Mucosa of descending colon (tissue), 3 donors: ENCODE data around the gene ARL15. TPM values are rescaled to one million over a fixed set of nuclear protein-coding genes. Genes with fewer than 3 reads are reported as not detected.

Experiments
- ATAC-seq: fragments of 200-7000 bp; cut with Tn5 transposase; one replicate; pipeline ENCODE4 v1.9.1; 2020; ENCODE audit warnings: mild to moderate bottlenecking, moderate library complexity
- DNase-seq, 3 donors: peaks; one replicate each; pipeline ENCODE4 v3.0.0-alpha.2; 2020
- H3K36me3 ChIP-seq: fragments of 200-600 bp; one replicate; pipeline ENCODE4 v1.8.0; 2021; ENCODE audit warnings: low read depth, mild to moderate bottlenecking
- H3K4me1 ChIP-seq: fragments of 200-600 bp; one replicate; pipeline ENCODE4 v1.8.0; 2021; ENCODE audit warnings: low read depth, mild to moderate bottlenecking
- H3K4me3 ChIP-seq: fragments of 200-600 bp; one replicate; pipeline ENCODE4 v1.8.0; 2021; ENCODE audit warnings: mild to moderate bottlenecking
- H3K9me3 ChIP-seq: fragments of 200-600 bp; one replicate; pipeline ENCODE4 v1.8.0; 2021; ENCODE audit warnings: mild to moderate bottlenecking
- intact Hi-C, 2 donors: fragments of 100-400 bp; cut with DNase I in 1 of 2; cut with micrococcal nuclease in 1 of 2; formaldehyde crosslinking; loops; one replicate each; pipeline versions ENCODE4 v1.11.0 to v1.11.1; 2022; cut with DNase I, micrococcal nuclease
- total RNA-seq, 3 donors: library from RNA; stranded (reverse); fragmentation: NEBNext Ultra II Directional in 2 of 3; extraction: Animal tissue kit (Norgen Biotek cat#: 25700) in 2 of 3; gene quantifications; one replicate each; pipeline versions ENCODE4 v1.2.1 to v1.2.4, GENCODE V29; 2021 to 2023
- TF ChIP-seq, protein P1 (sequence below): fragments of 200-600 bp; IDR thresholded peaks from one replicate; pipeline ENCODE4 v1.8.0; 2022; ENCODE audit warnings: antibody characterized with exemption, mild to moderate bottlenecking
- donor health status: DM: no; HTN: no; CAD: no; lungs with moderate emphysema.
- donor health status: DM: no; HTN: no; CAD: no.
- donor health status: DM: no; HTN: yes; CAD: no.

The ARL15 gene
- total RNA-seq, 3 donors from 2014 or later = 21.2 to 34.8 (median 30.1) TPM

DNA sequence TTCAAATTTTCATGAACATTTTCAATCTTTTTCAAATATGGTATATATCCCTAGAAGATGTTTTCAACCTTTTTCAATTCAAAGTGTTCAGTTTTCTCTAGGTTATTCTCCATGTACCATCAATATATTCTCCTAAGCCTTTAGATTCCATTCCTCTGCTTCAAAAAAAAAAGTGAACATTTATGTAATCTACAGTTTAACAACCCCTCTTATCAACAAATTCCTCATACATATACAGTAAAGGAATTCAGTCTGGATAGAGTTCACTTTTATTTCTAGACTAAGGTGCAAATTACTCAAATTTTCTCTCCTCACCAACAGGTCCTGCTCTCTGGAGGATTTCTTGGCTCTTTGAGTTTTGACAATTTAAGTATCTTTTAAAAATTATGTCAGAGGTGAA lies 150.0 kb downstream of the ARL15 start:
- TF ChIP-seq, protein P1, sequence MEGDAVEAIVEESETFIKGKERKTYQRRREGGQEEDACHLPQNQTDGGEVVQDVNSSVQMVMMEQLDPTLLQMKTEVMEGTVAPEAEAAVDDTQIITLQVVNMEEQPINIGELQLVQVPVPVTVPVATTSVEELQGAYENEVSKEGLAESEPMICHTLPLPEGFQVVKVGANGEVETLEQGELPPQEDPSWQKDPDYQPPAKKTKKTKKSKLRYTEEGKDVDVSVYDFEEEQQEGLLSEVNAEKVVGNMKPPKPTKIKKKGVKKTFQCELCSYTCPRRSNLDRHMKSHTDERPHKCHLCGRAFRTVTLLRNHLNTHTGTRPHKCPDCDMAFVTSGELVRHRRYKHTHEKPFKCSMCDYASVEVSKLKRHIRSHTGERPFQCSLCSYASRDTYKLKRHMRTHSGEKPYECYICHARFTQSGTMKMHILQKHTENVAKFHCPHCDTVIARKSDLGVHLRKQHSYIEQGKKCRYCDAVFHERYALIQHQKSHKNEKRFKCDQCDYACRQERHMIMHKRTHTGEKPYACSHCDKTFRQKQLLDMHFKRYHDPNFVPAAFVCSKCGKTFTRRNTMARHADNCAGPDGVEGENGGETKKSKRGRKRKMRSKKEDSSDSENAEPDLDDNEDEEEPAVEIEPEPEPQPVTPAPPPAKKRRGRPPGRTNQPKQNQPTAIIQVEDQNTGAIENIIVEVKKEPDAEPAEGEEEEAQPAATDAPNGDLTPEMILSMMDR = no peak
- no peak for DNase-seq
- no peaks in the 10 kb centered on the region for H3K4me1 ChIP-seq

DNA sequence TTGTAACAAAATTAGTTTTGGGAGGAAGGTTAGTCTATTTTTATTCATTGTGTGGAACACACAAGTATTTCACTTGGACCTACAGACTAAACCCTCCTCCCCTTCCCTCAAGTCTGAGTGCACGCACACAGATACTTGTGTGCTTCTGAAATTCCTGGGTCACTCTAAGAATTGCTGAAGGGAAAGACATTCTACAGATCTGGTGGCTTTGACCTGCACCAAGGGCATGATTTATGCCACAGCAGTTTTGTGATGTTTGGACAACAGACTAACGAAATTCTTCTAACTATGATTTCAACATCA lies 150.5 kb downstream of the ARL15 start:
- no peak for DNase-seq
- no peak for ATAC-seq
- TF ChIP-seq, protein P1 = no peak
- H3K36me3 ChIP-seq = no peaks in the 10 kb centered on the region
- no peaks in the 10 kb centered on the region for H3K9me3 ChIP-seq
- no peaks in the 10 kb centered on the region for H3K4me1 ChIP-seq
- intact Hi-C loops = no loop called here
- no peak overlapping the region for H3K4me3 ChIP-seq

More for the DNA sequence above, 150.0 kb downstream of the ARL15 start:
- Histone ChIP-seq H3K9me3 (no peaks in the 10 kb centered on the region), H3K36me3 (no peaks in the 10 kb centered on the region), H3K4me3 (no peak overlapping the region)
- ATAC-seq = no peak
- intact Hi-C loops = no loop called here

DNA sequence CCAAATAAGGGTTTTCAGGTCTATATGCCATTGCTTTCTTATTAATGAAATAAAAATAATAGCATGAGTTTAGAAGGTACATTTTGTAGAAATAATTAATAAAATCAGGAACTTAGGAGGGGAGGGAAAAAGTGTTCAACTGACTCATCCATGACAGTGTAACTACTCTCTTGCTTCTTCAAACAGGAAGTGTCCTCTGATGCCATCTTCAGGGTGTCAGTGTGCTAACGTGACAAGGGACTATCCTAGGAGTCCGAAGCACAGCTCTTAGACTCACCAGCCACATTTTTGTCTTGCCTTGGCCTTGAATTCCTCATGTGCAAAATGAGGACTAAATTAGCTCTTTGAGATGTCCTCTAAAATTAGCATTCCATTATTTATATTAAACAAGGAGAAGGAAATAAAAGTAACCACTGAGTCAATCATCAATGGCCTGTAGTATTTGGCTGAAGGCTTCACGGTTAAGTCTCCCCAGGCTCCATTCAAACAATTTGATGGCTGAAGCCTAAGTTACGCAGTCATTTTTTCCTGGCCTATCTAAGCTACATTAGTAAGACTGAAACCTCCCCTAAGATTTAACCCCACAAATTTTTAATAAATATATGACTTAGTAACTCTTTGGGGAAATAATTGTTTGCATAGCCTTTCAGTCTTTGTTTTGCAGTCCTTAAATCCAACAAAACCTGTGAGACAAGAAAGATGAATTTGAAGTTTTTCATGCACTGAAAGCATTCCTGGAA lies 151.1 kb downstream of the ARL15 start:
- no peak for ATAC-seq
- Histone ChIP-seq H3K4me1 (no peaks in the 10 kb centered on the region), H3K36me3 (no peaks in the 10 kb centered on the region), H3K4me3 (no peak overlapping the region), H3K9me3 (no peaks in the 10 kb centered on the region)
- TF ChIP-seq, protein P1 = no peak
- intact Hi-C loops = no loop called here
- no peak for DNase-seq

DNA sequence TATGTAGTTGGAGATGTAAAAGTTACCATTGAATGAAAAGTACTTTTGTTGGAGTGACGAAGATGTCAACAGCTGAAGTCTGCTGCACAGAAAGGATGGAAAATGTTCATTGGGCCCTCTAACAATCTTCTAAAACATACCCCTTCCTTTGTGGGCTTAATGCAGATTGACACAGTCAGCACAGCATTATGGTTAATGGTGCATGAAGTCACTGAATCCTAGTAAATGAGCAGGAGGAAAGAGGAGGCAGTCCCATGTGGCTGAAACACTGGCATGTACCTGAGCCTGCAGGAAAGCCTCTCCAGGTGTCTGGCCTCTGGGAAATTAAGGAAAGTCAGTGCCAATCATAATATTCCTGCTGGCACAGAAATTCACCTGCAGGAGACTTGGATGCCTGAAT lies 153.8 kb downstream of the ARL15 start:
- Histone ChIP-seq H3K9me3 (no peaks in the 10 kb centered on the region), H3K4me3 (no peak overlapping the region), H3K4me1 (no peaks in the 10 kb centered on the region), H3K36me3 (no peaks in the 10 kb centered on the region)
- ATAC-seq (no peak), DNase-seq (no peak)
- intact Hi-C loops = no loop called here
- TF ChIP-seq, protein P1 = no peak

DNA sequence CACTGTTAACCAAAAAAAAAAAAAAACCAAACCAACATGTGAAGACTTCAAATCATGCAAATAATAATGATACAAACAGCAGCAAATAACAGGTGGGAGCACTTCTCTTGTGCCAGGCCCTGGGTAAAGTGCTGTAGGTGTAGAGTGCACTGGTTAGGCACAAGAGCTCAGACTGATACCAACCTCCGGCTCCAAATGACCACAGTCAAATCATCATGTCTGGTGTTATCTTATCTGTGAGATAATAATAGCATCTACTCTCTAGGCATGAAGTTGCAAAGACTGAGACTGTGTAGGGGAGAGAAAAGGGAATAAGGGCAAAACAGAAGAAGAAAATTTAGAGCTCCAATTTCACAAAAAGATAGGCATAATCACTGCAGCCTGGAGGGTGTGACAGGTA lies 159.5 kb downstream of the ARL15 start:
- ATAC-seq (no peak), DNase-seq (no peak)
- intact Hi-C loops = no loop called here
- Histone ChIP-seq H3K4me1 (no peaks in the 10 kb centered on the region), H3K9me3 (no peaks in the 10 kb centered on the region), H3K4me3 (no peak overlapping the region), H3K36me3 (no peaks in the 10 kb centered on the region)
- TF ChIP-seq, protein P1 = no peak

DNA sequence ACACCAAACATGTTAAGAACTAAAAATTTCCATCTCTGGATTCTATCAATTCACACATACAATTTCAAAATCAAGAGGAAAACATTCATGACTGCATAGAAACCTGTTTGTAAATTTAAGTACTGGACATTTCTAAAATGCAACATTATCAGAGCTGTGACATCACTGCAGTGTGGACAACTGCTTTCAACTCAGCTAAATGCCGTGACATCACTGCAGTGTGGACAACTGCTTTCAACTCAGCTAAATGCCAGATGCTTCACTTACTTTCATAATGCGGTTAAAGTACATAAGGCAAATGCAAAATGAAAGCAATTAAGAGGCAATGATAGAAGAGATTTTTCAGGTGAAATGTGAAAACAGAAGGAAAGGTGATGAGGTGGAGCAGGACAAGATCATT lies 161.5 kb downstream of the ARL15 start:
- TF ChIP-seq, protein P1 = no peak
- no peak overlapping the region for H3K4me3 ChIP-seq
- no peak for ATAC-seq
- no peaks in the 10 kb centered on the region for H3K9me3 ChIP-seq
- DNase-seq = no peak
- intact Hi-C loops = no loop called here
- H3K4me1 ChIP-seq = no peaks in the 10 kb centered on the region
- H3K36me3 ChIP-seq = no peaks in the 10 kb centered on the region
